HEK293 (cell line): Measurements from ENCODE around the gene PLCL2.

Experiments
- CTCF ChIA-PET: fragments of 350-600 bp; formaldehyde crosslinking; extraction: SDS; loops from one replicate; lab custom pipeline; 2021; ENCODE audit warnings: antibody characterized with exemption; lab: Yijun Ruan, JAX
- POLR2A ChIA-PET: fragments of 300-600 bp; formaldehyde crosslinking; extraction: SDS; loops from one replicate; lab custom pipeline; 2020; ENCODE audit warnings: antibody characterized with exemption, inconsistent platforms; lab: Yijun Ruan, JAX
- H3K27ac ChIP-seq: fragments of 200-500 bp; sonication (Bioruptor generic); 2 replicates; pipeline ENCODE4 v1.5.1; 2014; ENCODE audit warnings: low read depth, low read length, control low read depth, inconsistent platforms; ENCODE audit errors: extremely low read depth
- H3K36me3 ChIP-seq, 2 experiments: fragments of 200-500 bp in 1 of 2; sonication (Bioruptor generic) in 1 of 2; 1 replicate in 1 of 2; 2 replicates in 1 of 2; pipeline ENCODE4 v1.5.1; 2014 to 2017; ENCODE audit warnings: inconsistent platforms in 2 of 2, low read length in 2 of 2; ENCODE audit not compliant: control insufficient read depth in 2 of 2, insufficient read depth in 1 of 2
- H3K4me1 ChIP-seq: fragments of 200-500 bp; sonication (Bioruptor generic); 2 replicates; pipeline ENCODE4 v1.5.1; 2014; ENCODE audit warnings: mild to moderate bottlenecking, low read length, inconsistent platforms; ENCODE audit not compliant: control insufficient read depth, insufficient read depth
- H3K4me3 ChIP-seq: 2 replicates; pipeline ENCODE4 v1.5.1; 2011; ENCODE audit warnings: low read depth, mild to moderate bottlenecking, control low read depth, low read length, moderate library complexity
- H3K9me3 ChIP-seq: fragments of 200-500 bp; sonication (Bioruptor generic); 2 replicates; pipeline ENCODE4 v1.5.1; 2014; ENCODE audit warnings: low read depth, low read length, inconsistent platforms; ENCODE audit not compliant: control insufficient read depth, insufficient read depth
- GLI4 ChIP-seq: fragments of 450-650 bp; formaldehyde crosslinking; IDR thresholded peaks from 2 replicates; pipeline ENCODE4 v1.5.1; 2016; ENCODE audit warnings: missing biosample characterization, missing genetic modification characterization
- HIC1 ChIP-seq: fragments of 450-650 bp; formaldehyde crosslinking; IDR thresholded peaks from 2 replicates; pipeline ENCODE4 v1.5.1; 2016; ENCODE audit warnings: missing biosample characterization, missing genetic modification characterization
- KLF8 ChIP-seq: fragments of 450-650 bp; formaldehyde crosslinking; IDR thresholded peaks from 2 replicates; pipeline ENCODE4 v1.5.1; 2016; ENCODE audit warnings: missing biosample characterization, missing genetic modification characterization
- OVOL3 ChIP-seq: fragments of 450-650 bp; formaldehyde crosslinking; IDR thresholded peaks from 2 replicates; pipeline ENCODE4 v1.5.1; 2016; ENCODE audit warnings: missing biosample characterization, missing genetic modification characterization
- SCRT1 ChIP-seq: fragments of 450-650 bp; formaldehyde crosslinking; IDR thresholded peaks from 2 replicates; pipeline ENCODE4 v1.5.1; 2016; ENCODE audit warnings: missing biosample characterization, missing genetic modification characterization, borderline replicate concordance
- SETDB1 ChIP-seq: IDR thresholded peaks from one replicate; pipeline ENCODE4 v1.6.1; 2017; ENCODE audit warnings: mild to moderate bottlenecking, low read length, moderate library complexity, mixed read lengths; ENCODE audit not compliant: insufficient read length
- SP2 ChIP-seq: fragments of 450-650 bp; formaldehyde crosslinking; IDR thresholded peaks from 2 replicates; pipeline ENCODE4 v1.5.1; 2016; ENCODE audit warnings: missing biosample characterization, missing genetic modification characterization
- WT1 ChIP-seq: fragments of 450-650 bp; formaldehyde crosslinking; IDR thresholded peaks from 2 replicates; pipeline ENCODE4 v1.5.1; 2016; ENCODE audit warnings: missing biosample characterization, missing genetic modification characterization
- ZFP69B ChIP-seq: fragments of 450-650 bp; formaldehyde crosslinking; IDR thresholded peaks from 2 replicates; pipeline ENCODE4 v1.5.1; 2016; ENCODE audit warnings: missing biosample characterization, missing genetic modification characterization
- ZNF121 ChIP-seq: fragments of 450-650 bp; formaldehyde crosslinking; IDR thresholded peaks from 2 replicates; pipeline ENCODE4 v1.5.1; 2016; ENCODE audit warnings: missing biosample characterization, missing genetic modification characterization
- ZNF266 ChIP-seq: fragments of 450-650 bp; formaldehyde crosslinking; IDR thresholded peaks from 2 replicates; pipeline ENCODE4 v1.5.1; 2016; ENCODE audit warnings: missing biosample characterization, missing genetic modification characterization, low read depth
- ZNF350 ChIP-seq: fragments of 450-650 bp; formaldehyde crosslinking; IDR thresholded peaks from 2 replicates; pipeline ENCODE4 v1.5.0; 2017; ENCODE audit warnings: missing biosample characterization, mild to moderate bottlenecking, missing genetic modification characterization
- ZNF362 ChIP-seq: fragments of 450-650 bp; formaldehyde crosslinking; IDR thresholded peaks from 2 replicates; pipeline ENCODE4 v1.5.1; 2016; ENCODE audit warnings: missing biosample characterization, missing genetic modification characterization
- ZNF366 ChIP-seq: fragments of 450-650 bp; formaldehyde crosslinking; conservative IDR thresholded peaks from 2 replicates; pipeline ENCODE4 v1.5.1; 2016; ENCODE audit warnings: missing biosample characterization, missing genetic modification characterization
- ZNF610 ChIP-seq: fragments of 450-650 bp; formaldehyde crosslinking; IDR thresholded peaks from 2 replicates; pipeline ENCODE4 v1.5.1; 2016; ENCODE audit warnings: missing biosample characterization, missing genetic modification characterization, borderline replicate concordance
- ZNF621 ChIP-seq: fragments of 450-650 bp; formaldehyde crosslinking; IDR thresholded peaks from 2 replicates; pipeline ENCODE4 v1.5.1; 2017; ENCODE audit warnings: missing biosample characterization, missing genetic modification characterization
- ZNF664 ChIP-seq: fragments of 450-650 bp; formaldehyde crosslinking; IDR thresholded peaks from 2 replicates; pipeline ENCODE4 v1.5.1; 2016; ENCODE audit warnings: missing biosample characterization, missing genetic modification characterization
- ZNF768 ChIP-seq: fragments of 450-650 bp; formaldehyde crosslinking; IDR thresholded peaks from 2 replicates; pipeline ENCODE4 v1.5.1; 2018; ENCODE audit warnings: missing biosample characterization, mild to moderate bottlenecking, missing genetic modification characterization
- ZNF776 ChIP-seq: fragments of 450-650 bp; formaldehyde crosslinking; IDR thresholded peaks from 2 replicates; pipeline ENCODE4 v1.5.0; 2017; ENCODE audit warnings: missing biosample characterization, missing genetic modification characterization, borderline replicate concordance
- ZSCAN4 ChIP-seq: fragments of 450-650 bp; formaldehyde crosslinking; IDR thresholded peaks from 2 replicates; pipeline ENCODE4 v1.5.1; 2017; ENCODE audit warnings: missing biosample characterization, missing genetic modification characterization
- ZSCAN5A ChIP-seq: fragments of 450-650 bp; formaldehyde crosslinking; IDR thresholded peaks from 2 replicates; pipeline ENCODE4 v1.5.1; 2016; ENCODE audit warnings: missing biosample characterization, missing genetic modification characterization

Gene PLCL2

GRCh38 chr3:17077606-17078005 is 192.9 kb downstream of the PLCL2 start:
- TF ChIP-seq SCRT1 (tag by site-specific recombination) (no peak), ZNF350 (tag by site-specific recombination) (no peak), ZNF266 (tag by site-specific recombination) (no peak), ZNF664 (tag by site-specific recombination) (no peak), SP2 (no peak), GLI4 (tag by site-specific recombination) (no peak), ZSCAN4 (tag by site-specific recombination) (no peak), ZNF621 (tag by site-specific recombination) (no peak), HIC1 (tag by site-specific recombination) (no peak), OVOL3 (no peak), SETDB1 (no peak), ZNF768 (tag by site-specific recombination) (no peak), ZNF362 (tag by site-specific recombination) (no peak), ZNF776 (tag by site-specific recombination) (no peak), ZNF366 (no peak), WT1 (tag by site-specific recombination) (no peak), ZNF610 (no peak), ZSCAN5A (tag by site-specific recombination) (no peak), ZFP69B (tag by site-specific recombination) (no peak)
- Histone ChIP-seq H3K27ac (no peak overlapping the region), H3K36me3 (peaks cover 0 to 3% of the 10 kb centered on the region in 2 experiments; a peak in 1 of 3 replicates), H3K4me3 (no peak overlapping the region), H3K9me3 (no peaks in the 10 kb centered on the region), H3K4me1 (no peaks in the 10 kb centered on the region)
- ChIA-PET CTCF (no interaction called here), POLR2A (no interaction called here)

GRCh38 chr3:17078926-17079465 is 194.2 kb downstream of the PLCL2 start:
- TF ChIP-seq ZNF121 (tag by site-specific recombination) = no peak
- no peak for TF ChIP-seq KLF8
- CTCF ChIA-PET = no interaction called here
- POLR2A ChIA-PET = no interaction called here

More at GRCh38 chr3:17078926-17079465, 194.2 kb downstream of the PLCL2 start:
- no peak overlapping the region for H3K27ac ChIP-seq
- peaks cover 0 to 3% of the 10 kb centered on the region in 2 experiments; a peak in 1 of 3 replicates for H3K36me3 ChIP-seq
- H3K4me3 ChIP-seq = no peak overlapping the region
- no peaks in the 10 kb centered on the region for H3K9me3 ChIP-seq
- H3K4me1 ChIP-seq = no peaks in the 10 kb centered on the region
